ENCODE data around the gene MORN4.

Gene MORN4

DNA sequence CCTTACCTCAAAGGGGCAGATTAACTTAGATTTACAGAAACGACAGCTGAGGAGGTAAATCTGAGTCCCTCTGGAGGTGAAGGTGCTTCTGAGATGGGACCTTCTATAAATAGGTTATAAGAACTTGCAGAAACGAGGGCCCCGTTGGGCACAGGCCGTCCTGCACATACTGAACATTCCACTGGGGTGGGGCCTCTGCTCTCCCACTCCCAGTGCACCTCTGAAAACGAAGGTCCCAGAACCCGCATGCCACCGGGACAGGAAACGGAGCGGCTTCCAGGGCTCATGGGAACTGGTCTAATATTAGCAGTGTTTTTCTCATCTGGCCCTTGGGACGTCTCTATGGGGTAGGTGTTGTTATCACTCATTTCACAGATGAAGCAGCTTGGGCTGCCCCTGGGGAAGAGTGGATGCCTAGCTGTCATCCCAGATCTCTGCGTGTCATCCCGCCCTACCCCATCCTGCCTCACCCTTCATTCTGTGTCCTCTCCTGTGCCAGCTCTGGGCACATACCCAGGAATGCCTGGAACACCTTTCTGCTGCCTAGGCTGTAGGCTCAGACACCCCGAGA is 24.2 kb downstream of the MORN4 start:
- ChIA-PET POLR2A (no interaction called here), CTCF (interaction anchor here (0.5 kb wide), 1 partner anchor 37 kb away, joined by 3 read pairs; no protein-coding TSS in a partner anchor)
- peak; percentile 3 for DNase-seq (ENCODE audit: extremely low spot score)
- TF ChIP-seq HDGF (IDR thresholded peaks at IDR 0.05; ENCODE audit: borderline replicate concordance) (no peak), ELF4 (IDR thresholded peaks at IDR 0.05) (no peak), SUZ12 (IDR thresholded peaks at IDR 0.05) (no peak), TARDBP (IDR thresholded peaks at IDR 0.05) (no peak)

DNA sequence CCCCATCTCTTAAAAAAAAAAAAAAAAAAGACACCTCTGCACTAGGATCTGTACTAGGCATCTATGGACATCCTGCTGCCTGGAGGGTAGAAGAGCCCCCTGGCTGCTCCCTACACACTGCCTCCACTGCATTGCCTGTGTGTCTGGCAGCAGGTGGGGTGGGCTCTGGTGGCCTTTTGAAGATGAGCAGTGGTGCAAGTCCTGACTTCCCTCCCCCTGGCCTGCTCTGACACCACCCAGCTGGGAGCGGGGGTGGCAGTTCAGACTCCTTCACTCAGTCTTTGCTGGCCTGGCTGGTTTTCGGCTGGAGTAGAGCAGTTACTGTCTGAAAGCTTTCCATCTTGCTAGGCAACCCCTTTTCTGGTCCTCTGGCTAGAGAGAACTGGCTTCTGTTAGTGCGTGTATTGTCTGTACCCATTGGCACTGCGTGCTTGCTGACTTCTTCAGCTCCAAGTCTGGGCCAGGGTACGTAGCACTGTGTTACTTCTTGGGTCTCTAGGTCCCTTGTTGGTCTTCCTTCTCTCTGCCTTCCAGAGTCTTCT is 26.1 kb downstream of the MORN4 start:
- ChIA-PET POLR2A (no interaction called here), CTCF (interaction anchor here (0.5 kb wide), 1 partner anchor 116 kb away, joined by 3 read pairs; no protein-coding TSS in a partner anchor)
- DNase-seq (ENCODE audit: extremely low spot score), result no peak
- TF ChIP-seq NFRKB (IDR thresholded peaks at IDR 0.05) (no peak), L3MBTL2 (conservative IDR thresholded peaks at IDR 0.05) (no peak), BHLHE40 (IDR thresholded peaks at IDR 0.05; ENCODE audit: borderline replicate concordance) (no peak), ELF4 (IDR thresholded peaks at IDR 0.05) (no peak), FOXA1 (IDR thresholded peaks at IDR 0.05) (no peak), FOXK2 (IDR thresholded peaks at IDR 0.05) (no peak), SUZ12 (IDR thresholded peaks at IDR 0.05) (no peak), LEF1 (IDR thresholded peaks at IDR 0.05; ENCODE audit: borderline replicate concordance) (no peak), HDGF (IDR thresholded peaks at IDR 0.05; ENCODE audit: borderline replicate concordance) (no peak), ZNF384 (IDR thresholded peaks at IDR 0.05) (no peak), SP1 (IDR thresholded peaks at IDR 0.05) (no peak), TARDBP (IDR thresholded peaks at IDR 0.05) (no peak), FOXM1 (IDR thresholded peaks at IDR 0.05; ENCODE audit: borderline replicate concordance) (no peak), ARNT (IDR thresholded peaks at IDR 0.05) (no peak), CTBP1 (IDR thresholded peaks at IDR 0.05; ENCODE audit: borderline replicate concordance) (no peak)
- TF ChIP-seq, protein P1, sequence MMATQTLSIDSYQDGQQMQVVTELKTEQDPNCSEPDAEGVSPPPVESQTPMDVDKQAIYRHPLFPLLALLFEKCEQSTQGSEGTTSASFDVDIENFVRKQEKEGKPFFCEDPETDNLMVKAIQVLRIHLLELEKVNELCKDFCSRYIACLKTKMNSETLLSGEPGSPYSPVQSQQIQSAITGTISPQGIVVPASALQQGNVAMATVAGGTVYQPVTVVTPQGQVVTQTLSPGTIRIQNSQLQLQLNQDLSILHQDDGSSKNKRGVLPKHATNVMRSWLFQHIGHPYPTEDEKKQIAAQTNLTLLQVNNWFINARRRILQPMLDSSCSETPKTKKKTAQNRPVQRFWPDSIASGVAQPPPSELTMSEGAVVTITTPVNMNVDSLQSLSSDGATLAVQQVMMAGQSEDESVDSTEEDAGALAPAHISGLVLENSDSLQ (IDR thresholded peaks at IDR 0.05), result no peak

DNA sequence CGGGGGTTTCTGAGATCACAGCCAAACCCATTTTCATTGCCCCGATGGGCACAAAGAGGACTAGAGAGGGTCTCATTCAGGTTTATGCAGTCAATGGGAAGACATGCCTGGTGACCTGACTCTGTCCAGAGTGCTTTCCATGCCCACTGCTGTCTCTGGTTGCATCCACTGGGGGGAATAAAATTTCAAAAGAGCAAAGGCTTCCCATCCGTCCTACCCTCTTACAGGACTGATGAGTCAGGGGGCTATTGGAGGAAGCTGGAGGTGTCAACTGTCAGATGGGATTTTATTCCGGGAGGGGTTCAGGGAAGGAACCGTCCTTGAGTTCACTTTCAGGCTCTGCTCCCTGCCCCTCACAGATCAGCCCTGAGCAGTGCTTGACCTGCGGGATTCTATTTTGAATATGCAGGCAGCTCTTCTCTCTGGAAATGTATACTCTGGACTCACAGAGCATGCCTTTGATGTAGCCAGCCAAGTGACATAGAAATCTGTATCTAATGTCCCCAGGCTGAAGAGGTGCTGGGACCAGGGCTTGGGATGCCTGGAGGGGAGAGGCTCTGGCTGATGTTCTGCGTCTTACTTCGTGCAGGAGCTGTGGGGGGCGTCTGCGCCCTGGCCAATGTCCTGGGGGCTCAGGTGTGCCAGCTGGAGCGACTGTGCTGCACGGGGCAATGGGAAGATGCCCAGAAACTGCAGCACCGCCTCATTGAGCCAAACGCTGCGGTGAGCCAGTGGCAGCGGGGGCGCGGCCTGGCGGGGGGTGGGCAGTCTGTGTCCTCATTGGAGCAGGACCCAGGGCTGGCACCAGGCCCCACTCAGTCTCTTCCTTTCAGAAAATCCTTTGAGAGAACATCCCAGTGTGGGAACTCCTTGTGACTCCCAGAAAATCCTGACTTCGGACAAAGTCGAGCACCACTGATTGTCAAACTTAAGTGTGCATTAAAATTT is 31.8 kb downstream of the MORN4 start:
- ChIA-PET CTCF (interaction anchor here (0.6 kb wide), 1 partner anchor 195 kb away, joined by 5 read pairs; no protein-coding TSS in a partner anchor), POLR2A (no interaction called here)
- DNase-seq (ENCODE audit: extremely low spot score), result no peak

DNA sequence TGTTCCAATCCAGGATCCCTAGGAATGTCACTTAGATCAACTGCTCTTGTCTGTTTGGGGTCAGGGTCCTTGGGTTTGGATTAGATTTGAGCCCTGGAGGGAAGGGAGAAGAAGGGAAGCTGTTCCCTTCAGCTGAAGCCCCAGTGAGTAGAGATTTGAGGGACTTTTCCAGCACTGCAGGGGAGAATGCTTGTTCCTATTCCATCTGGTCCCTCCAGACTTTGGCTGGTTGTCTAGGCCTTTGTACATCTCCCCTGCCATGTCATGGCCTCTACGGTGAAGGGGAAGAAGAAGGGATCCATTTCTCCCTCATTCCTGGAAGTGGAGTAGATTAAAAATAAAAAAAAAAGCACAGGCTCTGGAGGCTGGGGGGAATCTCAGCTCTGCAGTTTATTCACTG is 32.7 kb downstream of the MORN4 start:
- ChIA-PET CTCF (interaction anchor here (0.6 kb wide), 1 partner anchor 194 kb away, joined by 5 read pairs; no protein-coding TSS in a partner anchor), POLR2A (no interaction called here)
- TF ChIP-seq HDGF (IDR thresholded peaks at IDR 0.05; ENCODE audit: borderline replicate concordance) (no peak), ZNF384 (IDR thresholded peaks at IDR 0.05) (no peak), SP1 (IDR thresholded peaks at IDR 0.05) (no peak), SUZ12 (IDR thresholded peaks at IDR 0.05) (no peak), CTBP1 (IDR thresholded peaks at IDR 0.05; ENCODE audit: borderline replicate concordance) (no peak), ELF4 (IDR thresholded peaks at IDR 0.05) (no peak), TARDBP (IDR thresholded peaks at IDR 0.05) (no peak), LEF1 (IDR thresholded peaks at IDR 0.05; ENCODE audit: borderline replicate concordance) (no peak), BHLHE40 (IDR thresholded peaks at IDR 0.05; ENCODE audit: borderline replicate concordance) (no peak), FOXM1 (IDR thresholded peaks at IDR 0.05; ENCODE audit: borderline replicate concordance) (no peak), L3MBTL2 (conservative IDR thresholded peaks at IDR 0.05) (no peak), ARNT (IDR thresholded peaks at IDR 0.05) (no peak), FOXA1 (IDR thresholded peaks at IDR 0.05) (no peak), NFRKB (IDR thresholded peaks at IDR 0.05) (no peak)
- TF ChIP-seq, protein P1 (IDR thresholded peaks at IDR 0.05), result no peak
- DNase-seq (ENCODE audit: extremely low spot score), result no peak

More for the DNA sequence above, 31.8 kb downstream of the MORN4 start:
- TF ChIP-seq L3MBTL2 (conservative IDR thresholded peaks at IDR 0.05), result no peak
- TF ChIP-seq ZNF384 (IDR thresholded peaks at IDR 0.05), result no peak
- TF ChIP-seq TARDBP (IDR thresholded peaks at IDR 0.05), result no peak
- TF ChIP-seq ELF4 (IDR thresholded peaks at IDR 0.05), result no peak
- TF ChIP-seq LEF1 (IDR thresholded peaks at IDR 0.05; ENCODE audit: borderline replicate concordance), result no peak
- no peak for TF ChIP-seq FOXM1 (IDR thresholded peaks at IDR 0.05; ENCODE audit: borderline replicate concordance)
- no peak for TF ChIP-seq HDGF (IDR thresholded peaks at IDR 0.05; ENCODE audit: borderline replicate concordance)
- no peak for TF ChIP-seq BHLHE40 (IDR thresholded peaks at IDR 0.05; ENCODE audit: borderline replicate concordance)
- TF ChIP-seq NFRKB (IDR thresholded peaks at IDR 0.05), result no peak
- TF ChIP-seq, protein P1 (IDR thresholded peaks at IDR 0.05), result no peak
- TF ChIP-seq FOXA1 (IDR thresholded peaks at IDR 0.05), result no peak
- TF ChIP-seq CTBP1 (IDR thresholded peaks at IDR 0.05; ENCODE audit: borderline replicate concordance), result no peak
- TF ChIP-seq ARNT (IDR thresholded peaks at IDR 0.05), result no peak
- no peak for TF ChIP-seq SUZ12 (IDR thresholded peaks at IDR 0.05)
- no peak for TF ChIP-seq FOXK2 (IDR thresholded peaks at IDR 0.05)
- TF ChIP-seq SP1 (IDR thresholded peaks at IDR 0.05), result no peak

DNA sequence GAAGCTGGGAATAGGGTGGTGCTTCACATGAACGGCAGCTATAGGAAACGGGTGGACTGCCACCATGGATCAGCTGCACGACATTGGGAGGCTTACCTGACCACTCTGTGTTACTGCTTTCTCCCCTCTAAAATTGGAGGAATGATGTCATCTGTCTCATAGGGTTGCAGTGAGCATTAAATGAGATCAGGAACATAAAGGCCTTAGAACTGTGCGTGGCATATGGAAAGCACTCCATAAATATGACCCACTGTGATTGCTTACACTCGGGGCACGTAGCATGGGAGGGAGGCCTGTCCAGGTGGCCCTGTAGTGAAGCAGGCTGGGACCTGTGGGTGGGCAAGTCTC is 34.1 kb downstream of the MORN4 start:
- ChIA-PET POLR2A (no interaction called here), CTCF (no interaction called here)
- no peak for DNase-seq (ENCODE audit: extremely low spot score)
- TF ChIP-seq BHLHE40 (IDR thresholded peaks at IDR 0.05; ENCODE audit: borderline replicate concordance) (no peak), ZNF384 (IDR thresholded peaks at IDR 0.05) (no peak), FOXK2 (IDR thresholded peaks at IDR 0.05) (no peak), HDGF (IDR thresholded peaks at IDR 0.05; ENCODE audit: borderline replicate concordance) (no peak), L3MBTL2 (conservative IDR thresholded peaks at IDR 0.05) (no peak), SP1 (IDR thresholded peaks at IDR 0.05) (no peak), SUZ12 (IDR thresholded peaks at IDR 0.05) (no peak), ELF4 (IDR thresholded peaks at IDR 0.05) (no peak), FOXA1 (IDR thresholded peaks at IDR 0.05) (no peak), CTBP1 (IDR thresholded peaks at IDR 0.05; ENCODE audit: borderline replicate concordance) (no peak), NFRKB (IDR thresholded peaks at IDR 0.05) (no peak), ARNT (IDR thresholded peaks at IDR 0.05) (no peak), FOXM1 (IDR thresholded peaks at IDR 0.05; ENCODE audit: borderline replicate concordance) (no peak), TARDBP (IDR thresholded peaks at IDR 0.05) (no peak), LEF1 (IDR thresholded peaks at IDR 0.05; ENCODE audit: borderline replicate concordance) (no peak)
- TF ChIP-seq, protein P1 (IDR thresholded peaks at IDR 0.05), result no peak
